NCI-H2196 (cell line): ENCODE results near the gene DPF3.

ENCODE experiments used
- DNase-seq: peaks from one replicate; lab custom pipeline; 2025; ENCODE audit not compliant: unreplicated experiment; lab: John Stamatoyannopoulos, UW

Gene DPF3

GRCh38 chr14:72577521-72577920, 316.4 kb downstream of the DPF3 start:
- no peak for DNase-seq

GRCh38 chr14:72576258-72576657, 317.6 kb downstream of the DPF3 start:
- no peak for DNase-seq

GRCh38 chr14:72574715-72575114, 319.2 kb downstream of the DPF3 start:
- DNase-seq: no peak

GRCh38 chr14:72573725-72574417, 320.0 kb downstream of the DPF3 start:
- no peak for DNase-seq
